Neuronal stem cell (in vitro differentiated cells): Measurements from ENCODE around the gene TSEN15.
A peak's percentile ranks its signal among the peaks of the same experiment; 100 is the strongest.

Source experiments
- DNase-seq: peaks from one replicate; pipeline ENCODE4 v3.0.0-alpha.2; 2013; ENCODE audit warnings: low spot score
- H2AFZ ChIP-seq: one replicate; pipeline ENCODE4 v1.6.1; 2013; ENCODE audit warnings: mild to moderate bottlenecking, low read length, inconsistent platforms
- H2AK5ac ChIP-seq: 2 replicates; pipeline ENCODE4 v1.6.1; 2013; ENCODE audit warnings: low read depth, mild to moderate bottlenecking, inconsistent platforms, low read length, moderate library complexity, mixed read lengths
- H2BK120ac ChIP-seq: 2 replicates; pipeline ENCODE4 v1.6.1; 2013; ENCODE audit warnings: low read depth, mild to moderate bottlenecking, inconsistent platforms, low read length, moderate library complexity, mixed read lengths
- H2BK12ac ChIP-seq: one replicate; pipeline ENCODE4 v1.6.1; 2013; ENCODE audit warnings: low read length, inconsistent platforms
- H2BK15ac ChIP-seq: 2 replicates; pipeline ENCODE4 v1.6.1; 2013; ENCODE audit warnings: mild to moderate bottlenecking, low read length, inconsistent platforms, mixed read lengths
- H2BK5ac ChIP-seq: one replicate; pipeline ENCODE4 v1.6.1; 2013; ENCODE audit warnings: inconsistent platforms, mild to moderate bottlenecking, low read length, moderate library complexity
- H3K14ac ChIP-seq: one replicate; pipeline ENCODE4 v1.6.1; 2013; ENCODE audit warnings: low read length, inconsistent platforms
- H3K18ac ChIP-seq: 2 replicates; pipeline ENCODE4 v1.6.1; 2013; ENCODE audit warnings: low read length, inconsistent platforms
- H3K23ac ChIP-seq: 2 replicates; pipeline ENCODE4 v1.6.1; 2013; ENCODE audit warnings: low read depth, mild to moderate bottlenecking, mixed read lengths, low read length, inconsistent platforms; ENCODE audit not compliant: poor library complexity
- H3K27ac ChIP-seq: replicated peaks from 3 replicates; pipeline ENCODE4 v1.5.1; 2013; ENCODE audit warnings: low read length, inconsistent platforms
- H3K27me3 ChIP-seq, 3 experiments: 2 replicates each; pipeline ENCODE4 v1.6.1; 2013; ENCODE audit warnings: low read length in 3 of 3, mild to moderate bottlenecking in 2 of 3, inconsistent platforms in 1 of 3, low read depth in 1 of 3, mixed read lengths in 1 of 3, moderate library complexity in 1 of 3; ENCODE audit not compliant: control insufficient read depth in 3 of 3, insufficient read depth in 3 of 3
- H3K36me3 ChIP-seq, 2 donors: replicated peaks in 1 of 2; 2 replicates each; pipeline ENCODE4 v1.6.1; 2013; ENCODE audit warnings: low read length in 2 of 2; ENCODE audit not compliant: control insufficient read depth in 2 of 2, insufficient read depth in 2 of 2
- H3K4ac ChIP-seq: 2 replicates; pipeline ENCODE4 v1.6.1; 2013; ENCODE audit warnings: inconsistent platforms, mild to moderate bottlenecking, low read length, moderate library complexity
- H3K4me1 ChIP-seq, 2 donors: 1 replicate in 1 of 2; 2 replicates in 1 of 2; pipeline ENCODE4 v1.6.1; 2013; ENCODE audit warnings: low read length in 2 of 2, low read depth in 1 of 2; ENCODE audit not compliant: control insufficient read depth in 2 of 2, insufficient read depth in 1 of 2
- H3K4me2 ChIP-seq: one replicate; pipeline ENCODE4 v1.6.1; 2013; ENCODE audit warnings: mild to moderate bottlenecking, low read length, inconsistent platforms; ENCODE audit not compliant: insufficient read depth, poor library complexity, severe bottlenecking
- H3K4me3 ChIP-seq, 2 donors: 2 replicates each; pipeline ENCODE4 v1.5.1; 2013; ENCODE audit warnings: low read length in 2 of 2, mild to moderate bottlenecking in 2 of 2, inconsistent platforms in 1 of 2, moderate library complexity in 1 of 2
- H3K79me1 ChIP-seq: one replicate; pipeline ENCODE4 v1.6.1; 2013; ENCODE audit warnings: low read depth, mild to moderate bottlenecking, inconsistent platforms, low read length, moderate library complexity
- H3K9ac ChIP-seq: one replicate; pipeline ENCODE4 v1.6.1; 2013; ENCODE audit warnings: mild to moderate bottlenecking, low read depth, low read length, inconsistent platforms; ENCODE audit not compliant: poor library complexity
- H3K9me3 ChIP-seq, 2 donors: replicated peaks in 1 of 2; 2 replicates each; pipeline versions ENCODE3 to v1.6.1; 2013; ENCODE audit warnings: low read length in 2 of 2, mild to moderate bottlenecking in 2 of 2, inconsistent platforms in 1 of 2, low read depth in 1 of 2, mixed read lengths in 1 of 2, moderate library complexity in 1 of 2; ENCODE audit not compliant: control insufficient read depth in 2 of 2, insufficient read depth in 1 of 2
- H4K8ac ChIP-seq: one replicate; pipeline ENCODE4 v1.6.1; 2013; ENCODE audit warnings: low read depth, mild to moderate bottlenecking, inconsistent platforms, low read length, moderate library complexity
- H4K91ac ChIP-seq: one replicate; pipeline ENCODE4 v1.6.1; 2013; ENCODE audit warnings: low read length, low read depth, mild to moderate bottlenecking, inconsistent platforms; ENCODE audit not compliant: poor library complexity
- WGBS, 2 donors: extraction: QIAGEN DNeasy Blood & Tissue Kit; methylation state at CpG; one replicate each; pipeline ENCODE4 v1.1.7; 2013; ENCODE audit warnings: missing lambda C conversion rate in 2 of 2, mixed read lengths in 1 of 2; ENCODE audit not compliant: insufficient read length in 2 of 2, insufficient replicate concordance in 1 of 2; ENCODE audit errors: extremely low coverage in 2 of 2; 5-methylcytosine and 5-hydroxymethylcytosine counted together

The TSEN15 gene

DNA sequence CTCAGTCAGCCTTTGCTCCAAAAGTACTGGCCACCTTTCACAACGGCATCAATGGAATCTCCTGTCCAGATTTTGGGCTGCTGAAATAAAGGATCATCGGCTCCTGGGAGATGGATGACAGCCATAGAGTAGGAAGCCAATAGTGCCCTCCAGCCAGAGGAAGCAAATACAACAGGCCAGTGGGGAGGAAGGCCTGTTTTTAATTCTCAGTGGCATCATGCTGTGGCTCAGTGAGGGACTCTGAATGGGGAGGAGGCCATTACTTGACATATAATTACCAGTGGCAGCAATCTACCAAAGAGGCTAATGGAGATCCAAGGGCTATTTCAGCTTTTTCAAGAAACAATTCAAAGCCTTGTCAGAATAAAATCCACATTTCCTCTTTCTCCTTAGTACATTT, 40.7 kb upstream of the TSEN15 start:
- Histone ChIP-seq H3K36me3 (no peaks in the 10 kb centered on the region), H3K79me1 (no peaks in the 10 kb centered on the region), H3K4me1 (peaks cover 0 to 2% of the 10 kb centered on the region in 2 donors), H2AFZ (no peak overlapping the region), H2BK5ac (no peak overlapping the region), H3K9ac (no peak overlapping the region), H3K4me3 (no peak overlapping the region), H3K4ac (no peak overlapping the region), H3K23ac (no peak overlapping the region), H2BK15ac (no peak overlapping the region), H3K18ac (no peak overlapping the region), H4K91ac (no peak overlapping the region), H2BK12ac (no peak overlapping the region), H3K14ac (no peak overlapping the region), H3K4me2 (no peak overlapping the region), H3K27me3 (no peaks in the 10 kb centered on the region), H3K27ac (peak overlapping the region; percentile 28), H4K8ac (no peak overlapping the region), H2AK5ac (no peak overlapping the region), H2BK120ac (no peak overlapping the region), H3K9me3 (peaks cover 3 to 4% of the 10 kb centered on the region in 2 donors)
- no peak for DNase-seq
- WGBS, 2 donors: no CpG with 5 or more reads among the region's 2 CpGs

DNA sequence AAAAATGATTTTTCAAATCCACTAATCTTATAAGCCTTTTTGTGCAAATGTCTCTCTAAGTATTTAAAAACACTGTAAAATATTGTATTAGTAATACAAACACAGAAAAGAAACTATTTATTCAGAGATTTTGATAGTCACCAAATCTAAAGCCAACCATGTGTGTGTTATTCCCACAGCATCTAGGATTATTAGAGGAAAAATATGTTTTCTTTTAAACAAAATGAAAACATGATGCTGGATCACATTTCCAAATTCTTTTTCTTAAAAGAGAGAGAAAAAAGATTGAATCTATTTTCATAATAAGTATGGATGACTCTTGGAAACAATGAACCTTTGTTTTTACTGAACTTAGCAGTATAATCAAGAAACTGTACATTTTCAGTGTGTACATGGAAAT, 39.3 kb upstream of the TSEN15 start:
- Histone ChIP-seq H3K27me3 (no peaks in the 10 kb centered on the region), H3K18ac (no peak overlapping the region), H3K4me2 (no peak overlapping the region), H3K14ac (no peak overlapping the region), H4K8ac (no peak overlapping the region), H3K36me3 (no peaks in the 10 kb centered on the region), H3K4me3 (no peak overlapping the region), H2BK5ac (no peak overlapping the region), H3K4ac (no peak overlapping the region), H3K9ac (no peak overlapping the region), H3K9me3 (peaks cover 3 to 4% of the 10 kb centered on the region in 2 donors), H4K91ac (no peak overlapping the region), H2AFZ (no peak overlapping the region), H2BK15ac (no peak overlapping the region), H2BK12ac (no peak overlapping the region), H3K27ac (no peak overlapping the region), H2BK120ac (no peak overlapping the region), H3K79me1 (no peaks in the 10 kb centered on the region), H3K4me1 (no peaks in the 10 kb centered on the region), H2AK5ac (no peak overlapping the region), H3K23ac (no peak overlapping the region)
- DNase-seq: no peak

GRCh38 chr1:184014271-184014670, 37.3 kb upstream of the TSEN15 start:
- Histone ChIP-seq H2BK12ac (no peak overlapping the region), H3K4me1 (no peaks in the 10 kb centered on the region), H3K18ac (no peak overlapping the region), H3K4ac (no peak overlapping the region), H3K4me3 (no peak overlapping the region), H2BK5ac (no peak overlapping the region), H3K9ac (no peak overlapping the region), H2BK15ac (no peak overlapping the region), H3K4me2 (no peak overlapping the region), H3K36me3 (no peaks in the 10 kb centered on the region), H4K91ac (no peak overlapping the region), H2AFZ (no peak overlapping the region), H3K27me3 (no peaks in the 10 kb centered on the region), H2AK5ac (no peak overlapping the region), H3K27ac (no peak overlapping the region), H4K8ac (no peak overlapping the region), H3K9me3 (peaks cover 3 to 4% of the 10 kb centered on the region in 2 donors), H3K23ac (no peak overlapping the region), H3K79me1 (no peaks in the 10 kb centered on the region), H2BK120ac (no peak overlapping the region), H3K14ac (no peak overlapping the region)
- DNase-seq: no peak
- no CpG with 5 or more reads among the region's 2 CpGs for WGBS, 2 donors

DNA sequence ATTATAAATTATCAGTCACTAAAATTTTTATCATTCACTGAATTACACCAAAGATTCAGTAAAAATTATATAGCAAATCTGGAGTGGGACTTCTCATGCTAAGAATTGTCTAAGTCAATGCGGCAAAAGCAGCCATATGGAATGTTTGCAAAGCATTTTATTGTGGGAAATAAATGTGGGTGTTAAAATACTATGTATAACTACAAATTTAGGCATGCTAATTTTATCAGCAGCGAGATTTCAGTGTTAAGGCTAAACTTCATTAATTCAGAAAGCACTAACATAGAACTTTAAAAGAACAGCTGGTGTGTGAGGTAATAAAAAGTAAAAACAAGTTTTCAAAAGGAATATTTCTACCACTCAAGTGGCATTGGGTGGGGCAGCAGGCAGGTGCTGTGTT, 35.4 kb upstream of the TSEN15 start:
- no peak overlapping the region for H2AK5ac ChIP-seq
- no peaks in the 10 kb centered on the region for H3K36me3 ChIP-seq
- no peak overlapping the region for H2BK15ac ChIP-seq
- no peak overlapping the region for H2AFZ ChIP-seq
- no peak overlapping the region for H2BK120ac ChIP-seq
- no peak overlapping the region for H2BK12ac ChIP-seq
- H3K27me3 ChIP-seq: no peaks in the 10 kb centered on the region
- no peak overlapping the region for H3K23ac ChIP-seq
- H3K79me1 ChIP-seq: no peaks in the 10 kb centered on the region
- no peak overlapping the region for H3K4me3 ChIP-seq
- no peak overlapping the region for H2BK5ac ChIP-seq
- H3K9me3 ChIP-seq: peaks cover 3 to 4% of the 10 kb centered on the region in 2 donors
- no peaks in the 10 kb centered on the region for H3K4me1 ChIP-seq
- WGBS, 2 donors: no CpG with 5 or more reads among the region's 2 CpGs
- H4K91ac ChIP-seq: no peak overlapping the region
- no peak overlapping the region for H3K18ac ChIP-seq
- H4K8ac ChIP-seq: no peak overlapping the region
- no peak overlapping the region for H3K9ac ChIP-seq
- H3K4ac ChIP-seq: no peak overlapping the region
- H3K14ac ChIP-seq: no peak overlapping the region
- no peak overlapping the region for H3K27ac ChIP-seq
- H3K4me2 ChIP-seq: no peak overlapping the region
- DNase-seq: no peak
